Effector memory CD4-positive, alpha-beta T cell (primary cell): ENCODE data around the gene PDXK.

Experiments used
- DNase-seq, 3 donors: peaks; one replicate each; pipeline ENCODE4 v3.0.0-alpha.2; 2020
- H3K27ac ChIP-seq: 2 replicates; pipeline ENCODE4 v1.7.0; 2013; ENCODE audit warnings: mild to moderate bottlenecking, low read length, moderate library complexity; ENCODE audit not compliant: insufficient read depth, poor library complexity, severe bottlenecking
- H3K27me3 ChIP-seq: replicated peaks from 2 replicates; pipeline ENCODE4 v1.7.0; 2013; ENCODE audit warnings: mild to moderate bottlenecking, low read length; ENCODE audit not compliant: insufficient read depth, control insufficient read depth, poor library complexity, severe bottlenecking
- H3K36me3 ChIP-seq: 2 replicates; pipeline ENCODE4 v1.7.0; 2013; ENCODE audit warnings: mild to moderate bottlenecking, low read length, moderate library complexity; ENCODE audit not compliant: control insufficient read depth, insufficient read depth
- H3K4me1 ChIP-seq: 2 replicates; pipeline ENCODE4 v1.7.0; 2013; ENCODE audit warnings: low read length, mild to moderate bottlenecking; ENCODE audit not compliant: control insufficient read depth, insufficient read depth, poor library complexity, severe bottlenecking
- H3K4me3 ChIP-seq: 2 replicates; pipeline ENCODE4 v1.7.0; 2013; ENCODE audit warnings: low read length, low read depth, mild to moderate bottlenecking; ENCODE audit not compliant: insufficient read depth, poor library complexity, severe bottlenecking
- H3K9me3 ChIP-seq: 2 replicates; pipeline ENCODE4 v1.7.0; 2013; ENCODE audit warnings: mild to moderate bottlenecking, low read length, moderate library complexity; ENCODE audit not compliant: control insufficient read depth

Gene PDXK

GRCh38 chr21:43721939-43722338 is 3.0 kb downstream of the PDXK start:
- Histone ChIP-seq H3K36me3 (peaks cover 12% of the 10 kb centered on the region), H3K27me3 (no peaks in the 10 kb centered on the region), H3K9me3 (no peaks in the 10 kb centered on the region), H3K4me1 (peaks cover 21% of the 10 kb centered on the region), H3K27ac (no peak overlapping the region), H3K4me3 (no peak overlapping the region)
- no peak for DNase-seq

GRCh38 chr21:43723648-43724047 is 4.7 kb downstream of the PDXK start:
- Histone ChIP-seq H3K36me3 (peaks cover 12% of the 10 kb centered on the region), H3K27ac (no peak overlapping the region), H3K4me1 (peaks cover 35% of the 10 kb centered on the region), H3K4me3 (no peak overlapping the region), H3K9me3 (no peaks in the 10 kb centered on the region), H3K27me3 (no peaks in the 10 kb centered on the region)
- DNase-seq: no peak

GRCh38 chr21:43726686-43727518 is 8.0 kb downstream of the PDXK start:
- no peaks in the 10 kb centered on the region for H3K9me3 ChIP-seq
- no peak overlapping the region for H3K27ac ChIP-seq
- H3K27me3 ChIP-seq: no peaks in the 10 kb centered on the region
- peaks cover 23% of the 10 kb centered on the region for H3K4me1 ChIP-seq
- peaks cover 12% of the 10 kb centered on the region for H3K36me3 ChIP-seq
- DNase-seq: no peak
- H3K4me3 ChIP-seq: peak overlapping the region; percentile 44

- peaks cover 23% of the 10 kb centered on the region for H3K4me1 ChIP-seq
- no peaks in the 10 kb centered on the region for H3K27me3 ChIP-seq
- H3K27ac ChIP-seq: peak overlapping the region; percentile 65
- peak overlapping the region; percentile 44 for H3K4me3 ChIP-seq
- peaks cover 12% of the 10 kb centered on the region for H3K36me3 ChIP-seq
- no peaks in the 10 kb centered on the region for H3K9me3 ChIP-seq
- no peak for DNase-seq
These were observed 8.7 kb downstream of the PDXK start for GRCh38 chr21:43727519-43728153.

GRCh38 chr21:43728154-43728466 is 9.2 kb downstream of the PDXK start:
- DNase-seq: no peak
- Histone ChIP-seq H3K36me3 (peaks cover 12% of the 10 kb centered on the region), H3K27ac (peak overlapping the region; percentile 65), H3K27me3 (no peaks in the 10 kb centered on the region), H3K4me1 (peaks cover 23% of the 10 kb centered on the region), H3K9me3 (no peaks in the 10 kb centered on the region), H3K4me3 (peak overlapping the region; percentile 44)

GRCh38 chr21:43728467-43729390 is 9.8 kb downstream of the PDXK start:
- peaks cover 23% of the 10 kb centered on the region for H3K4me1 ChIP-seq

GRCh38 chr21:43731476-43731875 is 12.5 kb downstream of the PDXK start:
- Histone ChIP-seq H3K36me3 (no peaks in the 10 kb centered on the region), H3K9me3 (no peaks in the 10 kb centered on the region), H3K4me3 (no peak overlapping the region), H3K4me1 (peaks cover 23% of the 10 kb centered on the region), H3K27me3 (no peaks in the 10 kb centered on the region), H3K27ac (no peak overlapping the region)
- no peak for DNase-seq

More at GRCh38 chr21:43728467-43729390, 9.8 kb downstream of the PDXK start:
- Histone ChIP-seq H3K36me3 (peaks cover 7% of the 10 kb centered on the region), H3K9me3 (no peaks in the 10 kb centered on the region), H3K27ac (peak overlapping the region; percentile 65), H3K27me3 (no peaks in the 10 kb centered on the region), H3K4me3 (peak overlapping the region; percentile 44)
- DNase-seq: peak; percentile 75 to 84 (median 84)

- H3K36me3 ChIP-seq: no peaks in the 10 kb centered on the region
- no peak for DNase-seq
- no peak overlapping the region for H3K27ac ChIP-seq
- no peaks in the 10 kb centered on the region for H3K27me3 ChIP-seq
- no peak overlapping the region for H3K4me3 ChIP-seq
- H3K4me1 ChIP-seq: peaks cover 17% of the 10 kb centered on the region
- H3K9me3 ChIP-seq: no peaks in the 10 kb centered on the region
These were observed 13.2 kb downstream of the PDXK start for GRCh38 chr21:43731891-43732711.

GRCh38 chr21:43733060-43733459 is 14.1 kb downstream of the PDXK start:
- Histone ChIP-seq H3K9me3 (no peaks in the 10 kb centered on the region), H3K4me1 (peaks cover 8% of the 10 kb centered on the region), H3K36me3 (no peaks in the 10 kb centered on the region), H3K27ac (no peak overlapping the region), H3K27me3 (no peaks in the 10 kb centered on the region), H3K4me3 (no peak overlapping the region)
- peak in 1 of 3 donors; percentile 34 for DNase-seq
